ENCODE results near the gene UTP3.
"Not testable (repeated sequence)": the region's sequence is repeated elsewhere in the genome, so short reads cannot be mapped to it uniquely, and the experiment has no call there.

Gene UTP3

DNA sequence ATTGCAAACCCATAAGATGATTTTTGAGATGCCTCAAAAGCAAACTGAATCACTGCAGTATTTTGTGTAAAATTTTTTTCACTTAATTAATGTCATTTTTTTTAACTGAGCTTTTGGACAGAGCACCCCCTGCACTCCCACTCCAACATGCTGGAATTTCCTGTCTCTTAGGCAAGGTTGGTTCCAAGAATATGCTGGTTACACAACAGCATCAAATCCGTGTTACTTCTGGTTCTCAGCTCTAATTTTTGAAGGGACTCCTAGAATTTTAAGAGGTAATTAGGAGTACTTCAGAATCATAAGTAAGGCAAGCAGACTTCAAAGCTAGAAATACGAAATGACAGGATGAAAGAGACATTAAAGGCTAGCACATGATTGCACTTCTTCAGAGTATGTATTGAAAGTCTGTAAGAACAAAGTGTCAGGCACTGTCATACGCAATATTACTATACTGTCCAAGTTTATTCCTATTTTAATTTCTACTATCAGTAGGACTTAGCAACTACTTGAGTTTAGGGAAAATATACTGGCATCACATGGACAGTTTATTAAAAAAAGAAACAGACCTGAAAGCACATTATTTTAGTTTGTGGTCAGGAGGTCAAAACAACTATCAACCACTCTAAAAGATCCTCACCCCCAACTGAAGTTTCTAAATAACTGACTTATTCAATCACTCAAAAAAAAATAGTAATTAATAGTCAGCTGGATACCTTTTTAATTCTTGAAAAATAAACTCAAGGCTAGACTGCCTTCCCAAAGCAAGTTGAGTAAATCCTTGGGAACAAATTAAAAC lies 20.4 kb upstream of the UTP3 start:
- no peak for DNase-seq
- H3K36me3 ChIP-seq (ENCODE audit: control insufficient read depth, insufficient read depth, low read length) = no peaks in the 10 kb centered on the region
- no peak overlapping the region for H3K27ac ChIP-seq (ENCODE audit: insufficient read depth, low read length, poor library complexity, severe bottlenecking)
- H3K9me3 ChIP-seq (ENCODE audit: control insufficient read depth, low read length) = no peaks in the 10 kb centered on the region
- no peaks in the 10 kb centered on the region for H3K4me1 ChIP-seq (ENCODE audit: control insufficient read depth, insufficient read depth, low read length, poor library complexity, severe bottlenecking)
- no peak overlapping the region for H3K4me3 ChIP-seq (ENCODE audit: insufficient read depth, low read depth, low read length, poor library complexity, severe bottlenecking)
- H3K27me3 ChIP-seq (replicated peaks; ENCODE audit: control insufficient read depth, insufficient read depth, low read length, poor library complexity, severe bottlenecking) = no peaks in the 10 kb centered on the region

DNA sequence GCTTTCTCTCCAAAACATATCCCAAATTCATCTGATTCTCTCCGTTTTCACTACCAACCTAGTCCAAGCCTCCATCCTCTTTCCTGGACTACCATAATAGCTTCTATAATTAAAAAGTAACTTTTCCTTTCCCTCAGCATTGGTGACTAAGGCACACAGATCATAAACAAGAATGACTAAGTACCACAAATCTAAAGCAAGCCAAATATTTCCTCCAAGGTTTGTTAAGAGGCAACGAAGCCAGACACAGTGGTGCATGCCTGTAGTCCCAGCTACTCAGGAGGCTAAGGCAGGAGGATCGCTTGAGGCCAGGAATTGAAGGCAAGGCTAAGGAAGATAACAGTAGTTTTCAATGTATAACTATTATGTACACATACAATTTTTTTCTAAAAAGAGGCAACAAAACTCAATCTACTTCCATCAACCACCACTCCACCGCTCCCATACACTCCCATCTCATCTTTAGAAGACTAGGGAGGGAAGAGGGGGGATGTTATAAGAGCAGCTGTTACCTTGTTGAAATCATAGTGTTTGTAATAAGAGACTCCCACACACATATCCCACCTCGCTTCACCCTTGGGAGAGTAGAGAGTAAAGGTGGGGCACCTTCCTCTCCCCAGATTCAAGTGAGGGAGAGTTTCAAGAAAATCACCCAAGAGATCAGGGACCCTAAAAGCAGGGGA lies 17.9 kb upstream of the UTP3 start:
- DNase-seq = no peak
- H3K27ac ChIP-seq (ENCODE audit: insufficient read depth, low read length, poor library complexity, severe bottlenecking) = no peak overlapping the region
- no peaks in the 10 kb centered on the region for H3K4me1 ChIP-seq (ENCODE audit: control insufficient read depth, insufficient read depth, low read length, poor library complexity, severe bottlenecking)
- no peaks in the 10 kb centered on the region for H3K36me3 ChIP-seq (ENCODE audit: control insufficient read depth, insufficient read depth, low read length)
- H3K27me3 ChIP-seq (replicated peaks; ENCODE audit: control insufficient read depth, insufficient read depth, low read length, poor library complexity, severe bottlenecking) = no peaks in the 10 kb centered on the region
- H3K9me3 ChIP-seq (ENCODE audit: control insufficient read depth, low read length) = no peaks in the 10 kb centered on the region
- no peak overlapping the region for H3K4me3 ChIP-seq (ENCODE audit: insufficient read depth, low read depth, low read length, poor library complexity, severe bottlenecking)

DNA sequence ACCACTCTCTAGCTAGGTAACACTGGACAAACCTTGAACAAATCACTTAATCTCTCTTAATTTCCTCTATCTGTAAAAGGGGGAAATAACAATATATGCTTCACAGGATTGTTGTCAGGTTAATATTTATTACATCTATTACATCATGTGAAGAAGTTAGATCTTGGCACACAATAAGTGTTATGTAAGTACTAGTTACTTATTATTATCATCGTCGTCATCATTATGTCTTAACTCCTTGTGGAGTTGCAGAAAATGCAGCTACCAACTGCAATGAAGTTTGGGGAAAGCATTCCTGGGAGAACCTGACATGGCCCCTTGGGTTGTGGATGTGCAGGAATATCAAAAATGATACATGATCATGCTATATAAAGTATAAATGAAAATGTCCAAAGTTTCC lies 17.2 kb upstream of the UTP3 start:
- Histone ChIP-seq H3K9me3 (ENCODE audit: control insufficient read depth, low read length) (no peaks in the 10 kb centered on the region), H3K27me3 (replicated peaks; ENCODE audit: control insufficient read depth, insufficient read depth, low read length, poor library complexity, severe bottlenecking) (no peaks in the 10 kb centered on the region), H3K27ac (ENCODE audit: insufficient read depth, low read length, poor library complexity, severe bottlenecking) (no peak overlapping the region), H3K4me3 (ENCODE audit: insufficient read depth, low read depth, low read length, poor library complexity, severe bottlenecking) (no peak overlapping the region), H3K4me1 (ENCODE audit: control insufficient read depth, insufficient read depth, low read length, poor library complexity, severe bottlenecking) (no peaks in the 10 kb centered on the region), H3K36me3 (ENCODE audit: control insufficient read depth, insufficient read depth, low read length) (no peaks in the 10 kb centered on the region)
- no peak for DNase-seq

DNA sequence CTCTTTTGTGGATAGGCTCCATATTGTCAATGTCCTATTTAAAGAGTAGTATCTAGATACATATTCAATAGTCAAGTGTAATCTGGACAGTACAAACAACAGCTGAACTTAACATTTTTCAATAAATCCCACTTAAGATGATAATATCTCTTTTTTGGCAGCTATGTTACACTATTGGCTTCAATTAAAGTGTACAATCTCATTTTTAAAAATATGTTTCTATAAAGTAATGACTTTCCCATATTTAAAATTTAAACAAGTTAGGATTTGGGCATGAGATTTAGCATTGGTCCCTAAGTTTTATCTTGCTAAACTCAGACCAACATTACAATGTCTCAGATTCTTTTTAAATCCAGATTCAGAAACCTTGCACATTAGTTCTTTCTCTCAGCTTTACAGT lies 14.1 kb upstream of the UTP3 start:
- peaks cover 7% of the 10 kb centered on the region for H3K4me1 ChIP-seq (ENCODE audit: control insufficient read depth, insufficient read depth, low read length, poor library complexity, severe bottlenecking)
- H3K4me3 ChIP-seq (ENCODE audit: insufficient read depth, low read depth, low read length, poor library complexity, severe bottlenecking) = no peak overlapping the region
- H3K9me3 ChIP-seq (ENCODE audit: control insufficient read depth, low read length) = no peaks in the 10 kb centered on the region
- H3K27me3 ChIP-seq (replicated peaks; ENCODE audit: control insufficient read depth, insufficient read depth, low read length, poor library complexity, severe bottlenecking) = no peaks in the 10 kb centered on the region
- no peaks in the 10 kb centered on the region for H3K36me3 ChIP-seq (ENCODE audit: control insufficient read depth, insufficient read depth, low read length)
- DNase-seq = no peak
- H3K27ac ChIP-seq (ENCODE audit: insufficient read depth, low read length, poor library complexity, severe bottlenecking) = no peak overlapping the region

DNA sequence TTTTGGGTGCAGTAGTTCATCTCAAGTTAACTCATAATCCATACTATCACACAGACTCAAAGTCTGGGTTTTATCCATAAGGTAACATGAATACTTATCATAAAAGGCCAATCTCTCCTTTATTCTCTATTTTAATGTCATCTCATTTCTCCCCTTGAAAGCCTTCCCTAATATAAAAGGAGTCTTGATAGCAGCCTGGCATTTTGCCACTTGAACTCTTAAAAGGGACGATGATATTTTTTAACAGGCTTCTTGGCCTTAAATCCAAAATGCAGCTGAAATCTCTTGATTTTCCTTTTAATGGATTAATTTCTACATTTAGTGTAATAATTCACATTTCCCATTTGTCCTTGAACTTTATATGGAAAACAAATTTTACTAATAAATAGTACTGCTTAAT lies 13.6 kb upstream of the UTP3 start:
- no peaks in the 10 kb centered on the region for H3K27me3 ChIP-seq (replicated peaks; ENCODE audit: control insufficient read depth, insufficient read depth, low read length, poor library complexity, severe bottlenecking)
- no peak overlapping the region for H3K4me3 ChIP-seq (ENCODE audit: insufficient read depth, low read depth, low read length, poor library complexity, severe bottlenecking)
- no peak for DNase-seq
- peaks cover 7% of the 10 kb centered on the region for H3K4me1 ChIP-seq (ENCODE audit: control insufficient read depth, insufficient read depth, low read length, poor library complexity, severe bottlenecking)
- no peaks in the 10 kb centered on the region for H3K9me3 ChIP-seq (ENCODE audit: control insufficient read depth, low read length)
- H3K36me3 ChIP-seq (ENCODE audit: control insufficient read depth, insufficient read depth, low read length) = no peaks in the 10 kb centered on the region
- H3K27ac ChIP-seq (ENCODE audit: insufficient read depth, low read length, poor library complexity, severe bottlenecking) = no peak overlapping the region

DNA sequence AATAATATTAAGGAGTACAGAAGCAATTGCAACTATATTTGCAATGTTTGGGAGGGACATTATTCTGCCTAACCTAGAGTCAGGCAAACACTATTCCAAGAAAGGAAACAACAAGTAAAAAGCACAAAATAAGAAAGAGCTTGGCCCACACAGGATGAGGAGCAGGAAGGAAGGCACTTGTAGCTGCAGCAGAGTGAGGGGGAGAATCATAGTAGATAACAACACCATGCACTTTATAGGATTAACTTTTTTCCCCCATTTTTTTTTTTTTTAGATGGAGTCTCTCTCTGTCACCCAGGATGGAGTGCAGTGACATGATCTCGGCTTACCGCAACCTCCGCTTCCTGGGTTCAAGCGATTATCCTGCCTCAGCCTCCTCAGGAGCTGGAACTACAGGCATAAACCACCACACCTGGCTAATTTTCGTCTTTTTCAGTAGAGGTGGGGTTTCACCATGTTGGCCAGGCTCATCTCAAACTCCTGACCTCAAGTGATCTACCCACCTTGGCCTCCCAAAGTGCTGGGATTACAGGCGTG lies 11.7 kb upstream of the UTP3 start:
- no peak for DNase-seq
- H3K4me3 ChIP-seq (ENCODE audit: insufficient read depth, low read depth, low read length, poor library complexity, severe bottlenecking) = no peak overlapping the region
- no peak overlapping the region for H3K27ac ChIP-seq (ENCODE audit: insufficient read depth, low read length, poor library complexity, severe bottlenecking)
- no peaks in the 10 kb centered on the region for H3K9me3 ChIP-seq (ENCODE audit: control insufficient read depth, low read length)
- H3K4me1 ChIP-seq (ENCODE audit: control insufficient read depth, insufficient read depth, low read length, poor library complexity, severe bottlenecking) = peaks cover 7% of the 10 kb centered on the region
- H3K36me3 ChIP-seq (ENCODE audit: control insufficient read depth, insufficient read depth, low read length) = no peaks in the 10 kb centered on the region
- no peaks in the 10 kb centered on the region for H3K27me3 ChIP-seq (replicated peaks; ENCODE audit: control insufficient read depth, insufficient read depth, low read length, poor library complexity, severe bottlenecking)

DNA sequence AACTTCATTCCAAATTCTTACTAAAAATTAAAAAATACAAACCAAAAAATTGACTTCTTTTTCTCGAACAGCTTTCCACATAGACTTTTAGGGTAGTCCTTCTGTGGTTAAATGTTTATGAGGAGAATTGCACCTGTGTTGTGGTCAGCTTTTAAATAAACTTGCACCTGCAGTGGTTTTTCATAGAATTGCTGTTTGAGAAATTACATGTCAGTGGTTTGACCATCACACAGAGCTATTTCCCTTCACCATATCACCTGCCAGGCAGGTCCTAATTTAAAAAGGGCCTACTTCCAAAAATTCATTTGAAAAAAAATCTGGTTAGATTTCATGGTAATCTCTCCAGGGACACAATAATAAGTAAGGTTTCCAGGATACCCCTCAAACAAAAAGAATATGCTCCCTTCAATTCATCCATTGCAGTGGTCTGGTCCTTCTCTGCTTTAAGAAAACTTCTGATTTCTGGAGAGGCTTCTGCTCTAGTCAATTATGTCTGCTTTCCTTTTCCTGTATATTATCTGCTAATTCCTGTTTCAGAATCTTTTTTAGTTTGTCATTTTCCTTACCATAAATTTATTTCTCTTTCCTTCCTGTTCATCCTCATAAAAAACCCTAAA lies 9.8 kb upstream of the UTP3 start:
- no peak for DNase-seq
- Histone ChIP-seq H3K4me1 (ENCODE audit: control insufficient read depth, insufficient read depth, low read length, poor library complexity, severe bottlenecking) (peaks cover 7% of the 10 kb centered on the region), H3K27me3 (replicated peaks; ENCODE audit: control insufficient read depth, insufficient read depth, low read length, poor library complexity, severe bottlenecking) (no peaks in the 10 kb centered on the region), H3K9me3 (ENCODE audit: control insufficient read depth, low read length) (no peaks in the 10 kb centered on the region), H3K36me3 (ENCODE audit: control insufficient read depth, insufficient read depth, low read length) (no peaks in the 10 kb centered on the region), H3K27ac (ENCODE audit: insufficient read depth, low read length, poor library complexity, severe bottlenecking) (no peak overlapping the region), H3K4me3 (ENCODE audit: insufficient read depth, low read depth, low read length, poor library complexity, severe bottlenecking) (no peak overlapping the region)

DNA sequence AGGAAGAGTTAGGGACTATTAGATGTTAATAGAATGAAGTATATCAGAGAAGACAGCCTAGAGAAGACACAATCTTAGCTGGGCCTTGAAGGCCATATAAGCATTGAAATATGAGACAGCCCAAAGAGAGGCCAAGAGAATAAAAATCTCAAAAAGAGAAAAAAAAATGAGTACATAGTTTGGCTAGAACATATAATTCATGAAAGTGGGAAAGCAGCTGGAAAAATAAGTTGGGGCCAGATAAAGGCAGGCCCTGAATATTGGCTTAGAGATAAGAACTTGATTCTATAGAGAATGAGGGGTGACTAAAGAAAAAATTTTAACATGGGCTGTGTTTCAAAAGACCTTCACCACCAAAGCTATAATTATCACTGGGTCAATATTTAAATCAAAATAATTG lies 7.4 kb upstream of the UTP3 start:
- Histone ChIP-seq H3K27ac (ENCODE audit: insufficient read depth, low read length, poor library complexity, severe bottlenecking) (no peak overlapping the region), H3K4me1 (ENCODE audit: control insufficient read depth, insufficient read depth, low read length, poor library complexity, severe bottlenecking) (peaks cover 7% of the 10 kb centered on the region), H3K9me3 (ENCODE audit: control insufficient read depth, low read length) (no peaks in the 10 kb centered on the region), H3K4me3 (ENCODE audit: insufficient read depth, low read depth, low read length, poor library complexity, severe bottlenecking) (no peak overlapping the region), H3K27me3 (replicated peaks; ENCODE audit: control insufficient read depth, insufficient read depth, low read length, poor library complexity, severe bottlenecking) (no peaks in the 10 kb centered on the region), H3K36me3 (ENCODE audit: control insufficient read depth, insufficient read depth, low read length) (no peaks in the 10 kb centered on the region)
- DNase-seq = no peak

DNA sequence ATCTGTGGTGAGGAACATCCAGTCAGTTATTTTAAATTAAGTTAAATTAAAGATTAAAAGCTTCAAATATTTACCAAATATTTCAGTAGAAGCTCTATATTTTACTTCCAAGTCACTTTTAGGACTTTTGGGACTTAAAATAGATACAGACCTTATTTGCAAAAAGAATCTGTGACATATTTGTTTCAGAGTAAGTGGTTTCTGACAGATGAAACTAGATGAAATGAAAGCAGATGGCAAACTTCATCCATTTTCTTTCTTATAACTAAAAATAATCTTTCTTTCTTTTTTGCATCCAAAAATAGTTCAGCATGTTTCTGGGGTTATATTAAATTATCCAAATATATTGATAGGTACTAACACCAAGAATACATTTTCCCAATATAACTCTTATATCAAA lies 6.6 kb upstream of the UTP3 start:
- DNase-seq = no peak
- H3K27ac ChIP-seq (ENCODE audit: insufficient read depth, low read length, poor library complexity, severe bottlenecking) = no peak overlapping the region
- peaks cover 7% of the 10 kb centered on the region for H3K4me1 ChIP-seq (ENCODE audit: control insufficient read depth, insufficient read depth, low read length, poor library complexity, severe bottlenecking)
- no peaks in the 10 kb centered on the region for H3K36me3 ChIP-seq (ENCODE audit: control insufficient read depth, insufficient read depth, low read length)
- H3K9me3 ChIP-seq (ENCODE audit: control insufficient read depth, low read length) = no peaks in the 10 kb centered on the region
- H3K27me3 ChIP-seq (replicated peaks; ENCODE audit: control insufficient read depth, insufficient read depth, low read length, poor library complexity, severe bottlenecking) = no peaks in the 10 kb centered on the region
- H3K4me3 ChIP-seq (ENCODE audit: insufficient read depth, low read depth, low read length, poor library complexity, severe bottlenecking) = no peak overlapping the region

DNA sequence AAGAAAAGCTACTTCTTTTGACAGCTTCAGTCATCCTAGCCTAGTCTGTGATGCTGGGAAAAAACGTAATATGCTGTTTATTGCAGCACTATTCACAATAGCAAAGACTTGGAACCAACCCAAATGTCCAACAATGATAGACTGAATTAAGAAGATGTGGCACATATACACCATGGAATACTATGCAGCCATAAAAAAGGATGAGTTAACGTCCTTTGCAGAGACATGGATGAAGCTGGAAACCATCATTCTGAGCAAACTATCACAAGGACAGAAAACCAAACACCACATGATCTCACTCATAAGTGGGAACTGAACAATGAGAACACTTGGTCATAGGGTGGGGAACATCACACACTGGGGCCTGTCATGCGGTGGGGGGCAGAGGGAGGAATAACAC lies 6.2 kb upstream of the UTP3 start:
- H3K4me3 ChIP-seq (ENCODE audit: insufficient read depth, low read depth, low read length, poor library complexity, severe bottlenecking); H3K27me3 ChIP-seq (replicated peaks; ENCODE audit: control insufficient read depth, insufficient read depth, low read length, poor library complexity, severe bottlenecking); H3K4me1 ChIP-seq (ENCODE audit: control insufficient read depth, insufficient read depth, low read length, poor library complexity, severe bottlenecking); H3K36me3 ChIP-seq (ENCODE audit: control insufficient read depth, insufficient read depth, low read length); H3K27ac ChIP-seq (ENCODE audit: insufficient read depth, low read length, poor library complexity, severe bottlenecking); DNase-seq; H3K9me3 ChIP-seq (ENCODE audit: control insufficient read depth, low read length): not testable (repeated sequence)

Measured in effector memory CD4-positive, alpha-beta T cell (primary cell).